ENCODE data around the gene SVOP. TPM values are rescaled to one million over a fixed set of nuclear protein-coding genes. Genes with fewer than 3 reads are reported as not detected.
A peak's percentile ranks its signal among the peaks of the same experiment; 100 is the strongest.
"Not testable (repeated sequence)": the region's sequence is repeated elsewhere in the genome, so short reads cannot be mapped to it uniquely, and the experiment has no call there.

Gene SVOP
- total and polyA plus RNA-seq, 5 experiments from 2014 or later: not detected

GRCh38 chr12:109027767-109028166, 6.9 kb upstream of the SVOP start:
- no peak overlapping the region for H3K27ac Mint-ChIP-seq
- no peaks in the 10 kb centered on the region for H3K4me1 Mint-ChIP-seq
- POLR2A ChIA-PET: no interaction called here
- H3K4me3 Mint-ChIP-seq: no peak overlapping the region
- DNase-seq (no peak), ATAC-seq (no peak)
- H3K9me3 Mint-ChIP-seq: no peaks in the 10 kb centered on the region
- H3K27me3 Mint-ChIP-seq: peaks cover 9 to 26% (median 20%) of the 10 kb centered on the region in 5 donors
- H3K36me3 Mint-ChIP-seq: no peaks in the 10 kb centered on the region

GRCh38 chr12:109020146-109020795, 597 bp downstream of the SVOP start:
- Mint-ChIP-seq H3K9me3 (peaks cover 0 to 4% (median 0%) of the 10 kb centered on the region in 9 donors), H3K4me3 (peak overlapping the region in 1 of 10 donors; percentile 28), H3K27ac (no peak overlapping the region), H3K36me3 (peaks cover 0 to 6% (median 2%) of the 10 kb centered on the region in 3 donors), H3K4me1 (peaks cover 0 to 5% (median 2%) of the 10 kb centered on the region in 4 donors), H3K27me3 (peaks cover 26 to 57% (median 46%) of the 10 kb centered on the region in 5 donors)
- no peak for DNase-seq
- POLR2A ChIA-PET: no interaction called here
- no peak for ATAC-seq

GRCh38 chr12:109018296-109018695, 2.6 kb downstream of the SVOP start:
- H3K9me3 Mint-ChIP-seq: peaks cover 0 to 4% (median 0%) of the 10 kb centered on the region in 9 donors
- DNase-seq (no peak), ATAC-seq (no peak)
- no peak overlapping the region for H3K27ac Mint-ChIP-seq
- POLR2A ChIA-PET: interaction anchor here (0.5 kb wide), 1 partner anchor 8 kb away, joined by 3 read pairs; no protein-coding TSS in a partner anchor
- no peak overlapping the region for H3K4me3 Mint-ChIP-seq
- peaks cover 0 to 5% (median 2%) of the 10 kb centered on the region in 4 donors for H3K4me1 Mint-ChIP-seq
- H3K27me3 Mint-ChIP-seq: peaks cover 30 to 65% (median 54%) of the 10 kb centered on the region in 5 donors
- peaks cover 0 to 10% (median 2%) of the 10 kb centered on the region in 3 donors for H3K36me3 Mint-ChIP-seq

- peak overlapping the region in 1 of 10 donors; percentile 56 for H3K27ac Mint-ChIP-seq
- peaks cover 0 to 5% (median 2%) of the 10 kb centered on the region in 4 donors for H3K4me1 Mint-ChIP-seq
- no peak for ATAC-seq
- no peak overlapping the region for H3K4me3 Mint-ChIP-seq
- peaks cover 28 to 53% (median 49%) of the 10 kb centered on the region in 5 donors for H3K27me3 Mint-ChIP-seq
- DNase-seq: no peak
- H3K9me3 Mint-ChIP-seq: peaks cover 0 to 3% (median 0%) of the 10 kb centered on the region in 9 donors
- POLR2A ChIA-PET: no interaction called here
- peaks cover 0 to 10% (median under 1%) of the 10 kb centered on the region in 3 donors for H3K36me3 Mint-ChIP-seq
Observed at GRCh38 chr12:109016978-109017377, 3.9 kb downstream of the SVOP start.

GRCh38 chr12:109016016-109016415, 4.9 kb downstream of the SVOP start:
- peaks cover 0 to 2% (median 0%) of the 10 kb centered on the region in 9 donors for H3K9me3 Mint-ChIP-seq
- H3K4me3 Mint-ChIP-seq: no peak overlapping the region
- POLR2A ChIA-PET: no interaction called here
- H3K27me3 Mint-ChIP-seq: peaks cover 28 to 53% (median 47%) of the 10 kb centered on the region in 5 donors
- H3K27ac Mint-ChIP-seq: no peak overlapping the region
- H3K36me3 Mint-ChIP-seq: peaks cover 0 to 4% (median 0%) of the 10 kb centered on the region in 3 donors
- ATAC-seq: no peak
- peaks cover 0 to 4% (median 2%) of the 10 kb centered on the region in 4 donors for H3K4me1 Mint-ChIP-seq
- DNase-seq: no peak

GRCh38 chr12:109014984-109015765, 5.7 kb downstream of the SVOP start:
- H3K9me3 Mint-ChIP-seq: peaks cover 0 to 2% (median 0%) of the 10 kb centered on the region in 9 donors
- peaks cover 0 to 4% (median 0%) of the 10 kb centered on the region in 3 donors for H3K36me3 Mint-ChIP-seq
- H3K27ac Mint-ChIP-seq: peak overlapping the region in 1 of 10 donors; percentile 82
- DNase-seq: no peak
- no peak overlapping the region for H3K4me3 Mint-ChIP-seq
- POLR2A ChIA-PET: interaction anchor here (1.1 kb wide), 1 partner anchor 8 kb away, joined by 4 read pairs; no protein-coding TSS in a partner anchor
- no peak for ATAC-seq
- H3K4me1 Mint-ChIP-seq: no peaks in the 10 kb centered on the region
- H3K27me3 Mint-ChIP-seq: peaks cover 23 to 46% (median 42%) of the 10 kb centered on the region in 5 donors

GRCh38 chr12:109010259-109010658, 10.6 kb downstream of the SVOP start:
- peak overlapping the region in 1 of 10 donors; percentile 10 for H3K4me3 Mint-ChIP-seq
- no peak overlapping the region for H3K27ac Mint-ChIP-seq
- no peaks in the 10 kb centered on the region for H3K9me3 Mint-ChIP-seq
- ATAC-seq (no peak), DNase-seq (no peak)
- peaks cover 0 to 1% (median 0%) of the 10 kb centered on the region in 4 donors for H3K4me1 Mint-ChIP-seq
- H3K36me3 Mint-ChIP-seq: peaks cover 0 to 4% (median 0%) of the 10 kb centered on the region in 3 donors
- POLR2A ChIA-PET: interaction anchor here (0.7 kb wide), 1 partner anchor 8 kb away, joined by 3 read pairs; no protein-coding TSS in a partner anchor
- peaks cover 16 to 51% (median 29%) of the 10 kb centered on the region in 5 donors for H3K27me3 Mint-ChIP-seq

- Mint-ChIP-seq H3K4me1 (peaks cover 0 to 1% (median 0%) of the 10 kb centered on the region in 4 donors), H3K9me3 (no peaks in the 10 kb centered on the region), H3K27me3 (peaks cover 13 to 49% (median 28%) of the 10 kb centered on the region in 5 donors), H3K4me3 (no peak overlapping the region), H3K27ac (no peak overlapping the region), H3K36me3 (peaks cover 0 to under 1% (median 0%) of the 10 kb centered on the region in 3 donors)
- no peak for DNase-seq
- POLR2A ChIA-PET: interaction anchor here (0.7 kb wide), 1 partner anchor 9 kb away, joined by 3 read pairs; no protein-coding TSS in a partner anchor
- no peak for ATAC-seq
Observed at GRCh38 chr12:109009766-109010165, 11.1 kb downstream of the SVOP start.

- H3K4me1 Mint-ChIP-seq: peaks cover 0 to 1% (median 0%) of the 10 kb centered on the region in 4 donors
- H3K27ac Mint-ChIP-seq: no peak overlapping the region
- POLR2A ChIA-PET: no interaction called here
- no peaks in the 10 kb centered on the region for H3K36me3 Mint-ChIP-seq
- no peak overlapping the region for H3K4me3 Mint-ChIP-seq
- no peak for DNase-seq
- H3K27me3 Mint-ChIP-seq: peaks cover 8 to 31% (median 14%) of the 10 kb centered on the region in 5 donors
- ATAC-seq: no peak
- H3K9me3 Mint-ChIP-seq: no peaks in the 10 kb centered on the region
Observed at GRCh38 chr12:109004017-109004416, 16.9 kb downstream of the SVOP start.

- Mint-ChIP-seq H3K27ac (peak overlapping the region in 1 of 10 donors; percentile 48), H3K36me3 (peaks cover 0 to 4% (median 0%) of the 10 kb centered on the region in 3 donors)
- POLR2A ChIA-PET: no interaction called here
Observed at GRCh38 chr12:108996320-108996719, 24.5 kb downstream of the SVOP start.

GRCh38 chr12:108995370-108995992, 25.4 kb downstream of the SVOP start:
- Mint-ChIP-seq H3K27me3 (peaks cover 2 to 14% (median 5%) of the 10 kb centered on the region in 5 donors), H3K27ac (no peak overlapping the region), H3K4me1 (peaks cover 0 to 2% (median 0%) of the 10 kb centered on the region in 4 donors), H3K9me3 (peaks cover 0 to 16% (median 0%) of the 10 kb centered on the region in 9 donors), H3K36me3 (peaks cover 0 to 4% (median 0%) of the 10 kb centered on the region in 3 donors), H3K4me3 (no peak overlapping the region)
- POLR2A ChIA-PET: no interaction called here
- ATAC-seq (no peak), DNase-seq (no peak)

More at GRCh38 chr12:108996320-108996719, 24.5 kb downstream of the SVOP start:
- no peak for ATAC-seq
- Mint-ChIP-seq H3K4me1 (peaks cover 0 to 2% (median 0%) of the 10 kb centered on the region in 4 donors), H3K9me3 (peaks cover 0 to 16% (median 0%) of the 10 kb centered on the region in 9 donors), H3K4me3 (peak overlapping the region in 1 of 10 donors; percentile 51), H3K27me3 (peaks cover 2 to 11% (median 5%) of the 10 kb centered on the region in 5 donors)
- DNase-seq: no peak

GRCh38 chr12:108990103-108990502, 30.8 kb downstream of the SVOP start:
- H3K4me1 Mint-ChIP-seq, H3K27ac Mint-ChIP-seq, H3K9me3 Mint-ChIP-seq, POLR2A ChIA-PET, H3K36me3 Mint-ChIP-seq, H3K4me3 Mint-ChIP-seq, ATAC-seq, DNase-seq: not testable (repeated sequence)
- H3K27me3 Mint-ChIP-seq: peaks cover 4 to 29% (median 14%) of the 10 kb centered on the region in 5 donors

Data from naive thymus-derived CD8-positive, alpha-beta T cell (primary cell).